Activated CD8-positive, alpha-beta memory T cell treated with anti-CD3 and anti-CD28 coated beads for 24 hours (primary cell): ENCODE results near the gene OR5H2.
A peak's percentile ranks its signal among the peaks of the same experiment; 100 is the strongest.
"Not testable (repeated sequence)": the region's sequence is repeated elsewhere in the genome, so short reads cannot be mapped to it uniquely, and the experiment has no call there.

Experiments
- DNase-seq: peaks from one replicate; pipeline ENCODE4 v3.0.0-alpha.2; 2020

OR5H2 gene

DNA sequence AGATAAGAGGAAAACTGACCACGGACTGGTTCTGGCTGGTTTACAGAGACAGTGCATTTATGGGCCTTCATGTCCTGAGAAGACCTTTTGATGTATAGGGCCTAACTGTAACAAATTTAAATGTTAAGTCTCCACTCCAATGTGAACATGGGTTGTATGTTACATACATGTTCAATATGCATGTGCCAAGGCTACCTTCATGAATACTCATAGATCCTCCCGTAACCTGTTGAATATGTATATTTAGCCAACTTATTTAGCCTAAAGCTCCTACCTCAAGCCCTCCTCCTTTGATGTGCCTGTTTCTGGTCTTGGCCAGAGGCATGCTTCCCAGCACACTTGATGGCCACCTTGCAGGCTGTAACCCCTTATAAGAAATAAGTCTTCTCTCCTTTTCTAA is at the start of gene OR5H2:
OR5H2 (plus strand) TSS at position 301 of the 400 bp plus-strand sequence. CDS start 398 bp downstream, outside the sequence.
- no peak for DNase-seq

DNA sequence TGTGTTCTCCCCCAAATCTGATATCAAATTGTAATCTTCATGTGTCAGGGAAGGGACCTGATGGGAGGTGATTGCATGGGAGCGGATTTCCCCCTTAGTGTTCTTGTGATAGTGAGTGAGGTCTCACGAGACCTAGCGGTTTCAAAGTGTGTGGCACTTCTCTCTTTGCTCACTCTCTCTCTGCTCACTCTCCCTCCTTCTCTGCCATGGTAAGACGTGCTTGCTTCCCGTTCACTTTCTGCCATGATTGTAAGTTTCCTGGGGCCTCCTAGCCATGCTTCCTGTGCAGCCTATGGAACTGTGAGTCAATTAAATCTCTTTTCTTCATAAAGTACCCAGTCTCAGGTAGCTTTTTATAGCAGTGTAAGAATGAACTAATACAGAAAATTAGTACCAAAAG is 48.8 kb upstream of the OR5H2 start:
- no peak for DNase-seq

DNA sequence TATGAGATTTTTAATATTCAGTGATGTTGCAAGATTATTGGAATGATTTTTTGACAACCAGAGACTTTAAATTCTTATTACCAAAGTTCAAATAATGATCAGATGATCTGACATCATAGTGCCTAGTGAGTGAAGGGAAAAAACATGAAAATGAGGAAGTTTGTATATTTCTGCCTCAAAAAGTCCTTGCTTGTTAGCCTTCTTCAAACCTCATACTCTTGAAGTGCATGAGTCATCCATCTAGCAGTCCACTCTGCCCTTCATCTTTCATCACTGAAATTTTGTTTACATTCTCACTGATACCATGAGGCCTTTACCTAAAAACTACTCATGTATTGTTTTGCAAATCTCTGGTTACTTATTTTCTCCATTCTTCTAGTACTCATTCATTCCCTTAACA is 42.2 kb upstream of the OR5H2 start:
- no peak for DNase-seq

DNA sequence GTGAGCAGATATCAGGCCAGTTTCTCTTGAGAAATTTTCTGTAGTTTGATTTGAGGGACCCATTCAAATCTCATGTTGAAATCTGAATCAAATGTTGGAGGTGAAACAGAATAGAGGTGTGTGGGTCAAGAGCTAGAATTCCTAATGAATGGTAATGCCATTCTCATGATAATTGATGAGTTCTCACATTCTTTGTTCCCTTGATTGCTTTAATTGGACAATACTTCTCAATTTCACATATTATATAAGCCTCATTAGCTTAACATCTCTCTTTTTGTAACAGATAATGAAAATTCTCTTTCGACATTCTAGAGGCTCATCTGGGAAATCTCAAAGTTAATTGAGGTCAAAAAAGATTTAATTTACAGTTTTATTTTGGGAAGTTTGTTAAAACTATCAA is 40.1 kb upstream of the OR5H2 start:
- DNase-seq, result no peak

DNA sequence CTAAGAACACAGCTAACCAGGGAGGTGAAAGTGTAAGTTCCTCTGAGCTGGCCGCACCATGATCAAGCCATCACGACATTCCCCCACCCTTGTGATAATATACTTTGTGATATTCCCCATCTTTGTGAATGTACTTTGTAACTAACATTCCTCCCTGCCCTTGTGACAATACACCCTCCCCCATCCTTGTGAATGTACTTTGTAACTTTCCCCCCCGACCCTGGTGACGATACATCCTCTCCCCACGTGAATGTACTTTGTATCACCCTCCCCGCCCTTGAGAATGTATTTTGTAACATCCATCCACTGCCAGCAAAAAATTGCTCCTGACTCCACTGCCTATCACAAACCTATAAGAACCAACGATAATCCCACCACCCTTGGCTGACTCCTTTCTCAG is 38.5 kb upstream of the OR5H2 start:
- no peak for DNase-seq

DNA sequence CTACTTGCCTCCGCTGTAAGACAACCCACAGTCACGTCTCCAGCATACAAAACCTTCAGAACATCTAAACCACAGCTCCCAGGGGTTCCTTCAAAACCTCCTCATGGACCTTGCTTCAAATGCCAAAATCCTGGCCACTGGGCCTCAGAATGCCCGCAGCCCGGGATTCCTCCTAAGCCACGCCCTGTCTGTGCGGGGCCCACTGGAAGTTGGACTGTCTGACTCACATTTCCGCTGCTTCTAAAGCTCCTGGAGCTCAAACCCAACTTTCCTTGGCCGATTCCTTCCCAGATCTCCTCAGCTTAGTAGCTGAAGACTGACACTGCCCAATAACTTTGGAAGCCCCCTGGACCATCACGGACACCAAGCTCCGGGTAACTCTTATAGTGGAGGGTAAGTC is 36.2 kb upstream of the OR5H2 start:
- no peak for DNase-seq

DNA sequence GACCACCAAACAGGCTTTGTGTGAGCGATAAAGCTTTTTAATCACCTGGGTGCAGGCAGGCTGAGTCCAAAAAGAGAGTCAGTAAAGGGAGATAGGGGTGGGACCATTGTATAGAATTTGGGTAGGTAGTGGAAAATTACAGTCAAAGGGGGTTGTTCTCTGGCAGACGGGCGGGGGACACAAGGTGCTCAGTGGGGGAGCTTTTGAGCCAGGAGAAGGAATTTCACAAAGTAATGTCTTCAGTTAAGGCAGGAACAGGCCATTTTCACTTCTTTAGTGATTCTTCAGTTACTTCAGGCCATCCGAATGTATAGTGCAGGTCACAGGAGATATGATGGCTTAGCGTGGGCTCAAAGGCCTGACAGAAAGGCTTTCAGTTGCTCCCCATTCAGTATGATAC is 26.3 kb upstream of the OR5H2 start:
- DNase-seq, result not testable (repeated sequence)

DNA sequence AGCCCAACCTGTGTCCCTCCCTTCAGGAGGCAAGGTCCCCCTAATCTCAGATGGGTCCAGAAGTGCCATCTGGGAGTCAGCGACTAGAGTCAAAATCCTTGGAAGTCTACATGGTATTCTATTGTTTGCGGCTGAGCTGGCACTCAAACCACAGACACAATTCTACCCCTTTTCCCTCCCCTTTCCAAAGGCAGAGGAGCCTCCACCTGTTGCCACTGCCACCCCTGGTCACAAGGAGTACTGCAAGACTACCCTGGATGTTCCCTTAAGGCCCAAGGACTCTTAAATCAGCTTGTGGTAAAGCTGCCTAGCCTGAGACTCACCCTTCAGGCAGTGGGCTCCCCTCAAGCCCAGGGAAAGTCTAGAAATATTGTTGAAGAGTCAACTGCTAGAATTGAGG is 22.6 kb upstream of the OR5H2 start:
- DNase-seq, result no peak

DNA sequence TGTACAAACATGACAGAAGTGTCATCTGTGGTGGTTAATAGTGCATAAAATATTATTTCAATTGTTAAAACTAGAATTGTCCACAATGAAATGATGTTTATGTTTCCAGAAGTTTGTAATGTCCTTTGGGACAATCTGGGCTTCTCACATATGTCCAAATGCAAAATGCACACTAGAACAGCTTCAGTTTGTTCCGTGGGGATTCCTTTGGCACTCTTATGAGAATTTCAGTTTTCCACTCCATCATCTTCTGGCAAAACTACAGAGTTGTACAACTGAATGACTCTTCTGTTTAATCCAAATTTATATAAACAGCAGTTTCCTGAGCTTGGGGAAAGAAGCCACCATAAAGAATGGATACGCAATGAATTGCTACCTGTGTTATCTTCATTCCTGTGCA is 20.3 kb upstream of the OR5H2 start:
- no peak for DNase-seq

DNA sequence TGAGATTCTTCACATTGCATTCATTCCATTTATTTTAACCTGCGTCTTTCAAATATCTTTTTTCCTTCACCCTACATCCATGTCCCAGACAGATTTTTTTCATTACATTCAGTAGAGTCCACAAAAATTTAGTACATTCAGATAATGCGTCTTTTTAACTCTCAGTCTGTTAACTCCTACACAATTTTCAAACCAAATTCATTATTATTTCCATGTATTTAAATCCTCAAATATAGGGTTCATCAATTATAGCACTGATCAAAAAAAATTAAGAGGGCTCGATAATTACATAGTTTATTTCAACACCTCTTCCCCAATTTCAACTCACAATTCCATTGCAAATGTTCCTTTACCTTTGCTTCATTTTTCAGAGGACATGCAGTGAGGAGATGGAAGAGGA is 18.4 kb upstream of the OR5H2 start, which contains the start of gene OR5H6:
OR5H6 (plus strand) TSS at position 301 of the 400 bp plus-strand sequence; CDS start at position 390, 89 bp downstream.
- DNase-seq, result no peak

DNA sequence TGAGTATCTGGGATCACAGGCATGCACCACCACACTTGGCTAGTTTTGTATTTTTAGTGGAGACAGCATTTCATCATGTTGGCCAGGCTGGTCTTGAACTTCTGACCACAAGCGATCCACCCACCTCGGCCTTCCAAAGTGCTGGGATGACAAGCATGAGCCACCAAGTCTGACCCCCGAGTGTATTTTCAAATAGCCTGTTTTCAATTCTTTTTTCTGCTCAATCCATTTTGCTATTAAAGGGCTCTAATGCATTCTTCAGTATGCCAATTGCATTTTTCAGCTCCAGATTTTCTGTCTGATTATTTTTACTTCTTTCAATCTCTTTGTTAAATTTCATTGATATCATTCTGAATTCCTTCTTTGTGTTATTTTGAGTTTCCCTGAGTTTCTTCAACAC is 12.5 kb upstream of the OR5H2 start:
- no peak for DNase-seq

DNA sequence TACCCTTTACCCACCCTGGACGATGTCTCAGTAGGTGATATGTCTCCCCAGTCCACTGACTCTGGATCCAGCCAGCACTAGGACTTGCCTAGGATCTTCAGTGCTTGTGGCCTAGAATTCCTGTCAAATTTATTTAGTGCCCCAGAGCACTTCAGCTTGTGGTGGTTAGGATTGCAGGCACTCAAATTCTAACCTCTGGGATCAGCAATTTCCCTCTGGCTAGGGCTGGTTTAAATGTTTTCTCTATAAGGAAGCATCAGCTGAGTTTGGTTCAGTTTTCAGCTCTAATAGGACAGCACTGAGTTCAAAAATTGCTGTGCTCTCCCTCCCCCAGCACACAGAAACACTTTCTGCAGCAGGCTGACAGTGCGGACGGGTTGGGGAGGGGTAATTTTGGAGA is 10.2 kb upstream of the OR5H2 start:
- DNase-seq, result no peak

DNA sequence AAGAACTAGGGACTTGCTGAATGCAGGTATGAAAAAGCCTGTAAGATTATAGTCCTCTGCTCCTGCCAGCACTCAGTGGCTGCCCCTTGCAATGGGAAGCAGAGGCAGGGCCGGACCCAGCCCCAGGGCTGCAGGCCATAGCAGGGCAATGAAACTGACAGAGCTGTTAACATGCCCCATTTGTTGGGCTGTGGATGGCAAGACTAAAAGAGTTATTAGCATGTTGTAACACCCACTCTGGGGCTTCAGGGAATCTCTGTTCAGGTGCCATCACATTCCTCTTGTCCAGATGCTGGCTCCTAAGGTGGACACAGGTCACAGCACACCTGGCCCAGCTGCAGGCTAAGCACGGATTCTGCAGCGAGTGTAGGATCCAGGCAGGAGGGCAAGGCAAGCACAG is 7.4 kb upstream of the OR5H2 start:
- DNase-seq, result no peak

DNA sequence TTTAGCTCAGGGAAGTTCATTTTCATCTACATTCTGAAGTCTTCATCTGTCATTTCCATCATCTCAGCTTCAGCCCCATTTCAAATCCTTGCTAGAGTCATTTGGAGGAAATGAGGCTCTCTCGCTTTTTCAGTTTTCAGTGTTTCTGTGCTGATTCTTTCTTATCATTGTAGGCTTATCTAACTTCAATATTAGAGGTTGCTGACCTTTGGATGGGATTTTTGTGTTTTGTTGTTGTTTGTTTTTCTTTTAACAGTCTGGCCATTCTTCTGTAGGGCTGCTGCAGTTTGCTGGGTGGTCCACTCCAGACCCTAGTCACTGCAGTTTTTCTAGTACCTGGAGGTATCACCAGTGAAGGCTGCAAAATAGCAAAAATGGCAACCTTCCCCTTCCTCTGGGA is 8.6 kb downstream of the OR5H2 start:
- no peak for DNase-seq

DNA sequence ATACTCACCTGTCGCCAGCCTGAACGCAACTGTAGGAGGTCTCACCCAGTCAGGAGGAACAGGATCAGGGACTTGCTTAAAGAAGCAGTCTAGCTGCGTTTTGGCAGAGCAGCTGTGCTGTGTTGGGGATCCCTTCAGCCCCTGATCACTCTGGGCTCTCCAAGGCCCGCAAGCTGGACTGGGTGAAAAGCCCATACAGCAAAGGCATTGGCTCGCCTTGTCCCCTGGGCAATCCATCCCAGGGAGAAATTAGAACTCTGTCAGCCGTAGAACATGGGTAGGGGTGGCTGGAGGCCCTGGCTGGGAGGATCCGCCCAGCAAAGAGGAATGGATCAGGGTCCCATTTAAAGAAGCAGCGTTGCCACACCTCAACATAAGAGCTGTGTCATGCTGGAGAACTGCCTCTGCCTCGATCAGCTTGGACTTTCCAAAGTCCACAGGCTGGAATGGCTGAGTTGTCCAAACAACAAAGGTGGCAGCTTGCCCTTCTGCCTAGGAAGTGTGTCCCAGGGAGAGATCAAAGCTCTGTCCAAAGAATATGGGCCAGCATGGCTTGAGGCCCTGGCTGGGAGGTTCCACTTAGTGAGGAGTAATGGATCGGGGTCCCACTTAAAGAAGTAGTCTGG is 9.1 kb downstream of the OR5H2 start:
- DNase-seq, result no peak

DNA sequence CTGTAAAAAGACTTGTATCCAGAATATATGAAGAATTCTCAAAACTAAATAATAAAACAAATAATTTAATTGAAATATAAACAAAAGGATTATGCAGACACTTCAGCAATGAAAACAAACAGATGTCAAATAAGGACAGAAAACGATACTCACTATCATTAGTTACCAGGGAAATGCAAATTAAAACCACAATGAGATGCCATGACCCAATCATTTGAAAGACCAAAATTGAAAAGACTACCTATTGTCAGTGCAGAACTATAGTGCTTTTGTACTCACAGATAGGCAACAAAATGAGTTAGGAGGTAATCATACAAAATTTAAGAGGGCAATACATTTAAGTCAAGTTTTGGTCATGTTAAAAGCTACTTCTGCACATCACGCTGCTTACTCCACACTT is 39.8 kb downstream of the OR5H2 start:
- no peak for DNase-seq

DNA sequence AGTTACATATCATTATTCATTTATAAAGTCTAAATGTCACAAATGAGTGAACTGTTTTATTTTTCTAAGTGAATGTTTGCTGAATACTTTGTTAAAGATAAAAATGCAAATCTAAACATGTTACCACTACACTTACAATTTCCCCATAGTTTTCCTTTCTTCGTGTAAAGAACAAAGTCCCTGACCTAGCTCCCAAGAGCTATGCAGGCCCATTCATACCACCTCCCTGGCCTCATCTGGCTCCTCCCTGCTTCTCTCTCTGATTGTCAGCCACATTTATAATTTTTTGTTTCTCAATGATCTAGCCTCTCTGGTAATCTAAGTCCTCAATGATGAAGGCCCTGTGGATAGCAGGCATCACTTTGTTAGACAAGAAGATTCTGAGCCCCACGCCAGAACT is 40.4 kb downstream of the OR5H2 start:
- no peak for DNase-seq

DNA sequence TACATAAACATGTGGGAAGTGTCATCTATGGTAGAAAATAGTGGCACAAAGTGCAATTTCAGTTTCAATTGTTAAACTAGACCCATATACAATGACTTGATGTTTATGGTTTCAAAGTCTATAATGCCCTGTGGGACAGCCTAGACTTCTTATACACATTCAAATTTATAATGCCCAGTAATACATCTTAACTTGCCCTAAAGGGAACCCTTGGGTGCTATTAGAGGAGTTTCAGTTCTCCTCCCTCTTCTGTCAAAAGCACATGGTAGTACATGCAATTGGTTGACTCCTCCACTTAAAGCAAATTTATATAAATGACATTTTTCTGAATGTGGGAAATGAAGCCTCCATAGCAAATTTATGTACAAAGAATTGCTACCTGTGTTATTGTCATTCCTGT is 41.1 kb downstream of the OR5H2 start:
- DNase-seq, result no peak

DNA sequence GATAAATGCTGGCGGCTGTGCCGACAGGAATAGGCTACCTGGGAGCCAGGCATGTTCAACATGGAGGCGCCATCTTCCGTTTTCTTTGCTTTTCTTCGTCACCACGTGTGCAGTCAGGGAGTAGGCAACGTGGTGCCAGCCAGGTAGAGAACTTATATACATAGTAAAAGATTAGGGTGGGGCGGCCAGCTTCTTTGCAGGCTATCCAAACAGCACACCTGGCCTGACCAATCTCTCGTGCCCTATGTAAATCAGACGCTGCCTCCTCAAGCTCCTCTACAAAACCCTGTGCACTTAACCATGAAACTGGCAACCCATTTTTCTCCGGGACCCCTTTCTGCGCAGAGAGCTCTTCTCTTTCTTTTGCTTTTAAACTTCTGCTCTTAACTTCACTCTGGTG is 42.8 kb downstream of the OR5H2 start:
- no peak for DNase-seq

DNA sequence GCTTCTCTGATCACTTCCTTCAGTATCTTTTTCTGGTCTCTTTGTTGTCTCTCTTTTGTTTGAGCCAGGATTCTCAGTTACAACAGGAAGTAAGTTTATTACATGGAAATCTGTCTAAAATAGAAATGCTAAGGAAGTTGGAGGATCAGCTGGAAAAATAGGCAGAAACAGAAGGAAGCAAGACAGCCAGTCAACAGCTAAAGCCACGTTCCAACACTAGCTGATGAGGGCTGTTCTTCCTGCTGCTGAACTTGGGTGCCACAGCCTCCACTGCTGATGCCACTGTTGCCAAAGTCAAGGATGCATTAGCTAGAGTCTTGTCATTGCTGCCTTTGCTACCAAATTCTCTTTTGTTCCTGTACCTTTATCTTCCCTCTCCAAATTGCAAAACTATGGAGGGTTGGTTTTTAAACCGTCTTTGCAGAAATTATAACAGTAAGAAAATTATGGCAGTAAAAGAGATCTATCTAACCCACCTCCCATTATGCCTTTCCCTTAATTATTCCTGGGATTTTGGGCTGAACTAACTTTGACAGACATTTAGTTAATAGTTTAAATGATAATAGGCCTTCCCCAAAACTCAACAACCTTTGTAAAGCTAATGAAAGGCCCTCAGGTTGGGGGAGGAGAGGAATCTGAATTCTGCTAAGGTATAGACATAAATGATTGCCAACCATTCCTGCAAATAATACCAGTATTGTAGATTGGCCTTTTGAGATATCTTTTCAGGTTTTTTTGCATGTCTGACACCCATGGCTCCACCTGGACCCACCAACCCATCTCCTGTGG is 44.0 kb downstream of the OR5H2 start:
- no peak for DNase-seq

DNA sequence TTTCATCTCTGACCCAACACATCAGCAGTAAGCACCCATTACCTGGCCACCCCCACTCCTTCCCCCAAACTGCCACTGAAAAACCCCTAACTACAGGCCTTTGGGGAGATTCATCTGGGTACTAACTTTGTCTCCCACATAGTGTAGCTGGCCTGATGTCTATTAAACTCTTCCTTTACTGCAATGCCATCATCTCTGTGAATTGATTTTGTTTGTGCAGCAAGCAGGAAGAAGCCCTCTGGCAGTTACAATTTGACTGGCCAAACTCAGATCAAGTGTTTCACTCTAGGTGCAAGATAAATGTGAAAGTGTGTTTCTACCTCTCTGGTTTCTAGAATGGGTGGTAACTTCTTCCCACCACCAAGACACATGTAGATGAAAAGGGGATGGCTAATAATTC is 44.6 kb downstream of the OR5H2 start:
- no peak for DNase-seq

DNA sequence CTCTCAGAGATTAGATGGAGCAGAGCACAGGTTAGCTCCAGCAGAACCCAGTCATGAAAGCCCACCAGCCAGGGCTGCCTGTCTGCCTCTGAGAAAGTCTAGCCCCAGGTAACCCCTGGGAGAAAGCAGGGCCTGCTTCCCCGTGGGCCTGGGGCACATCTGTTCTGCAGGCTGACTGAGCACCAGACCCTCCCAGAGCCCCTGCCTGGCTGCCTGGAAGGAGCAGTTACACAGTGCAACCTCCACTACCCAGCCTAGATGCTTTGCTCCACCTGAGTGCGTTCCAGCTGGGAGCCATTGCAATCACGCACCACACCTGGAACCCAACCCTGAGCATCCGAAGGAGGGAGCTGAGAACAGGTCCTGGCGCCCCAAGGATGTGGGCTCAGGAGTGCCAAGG is 46.6 kb downstream of the OR5H2 start:
- no peak for DNase-seq

DNA sequence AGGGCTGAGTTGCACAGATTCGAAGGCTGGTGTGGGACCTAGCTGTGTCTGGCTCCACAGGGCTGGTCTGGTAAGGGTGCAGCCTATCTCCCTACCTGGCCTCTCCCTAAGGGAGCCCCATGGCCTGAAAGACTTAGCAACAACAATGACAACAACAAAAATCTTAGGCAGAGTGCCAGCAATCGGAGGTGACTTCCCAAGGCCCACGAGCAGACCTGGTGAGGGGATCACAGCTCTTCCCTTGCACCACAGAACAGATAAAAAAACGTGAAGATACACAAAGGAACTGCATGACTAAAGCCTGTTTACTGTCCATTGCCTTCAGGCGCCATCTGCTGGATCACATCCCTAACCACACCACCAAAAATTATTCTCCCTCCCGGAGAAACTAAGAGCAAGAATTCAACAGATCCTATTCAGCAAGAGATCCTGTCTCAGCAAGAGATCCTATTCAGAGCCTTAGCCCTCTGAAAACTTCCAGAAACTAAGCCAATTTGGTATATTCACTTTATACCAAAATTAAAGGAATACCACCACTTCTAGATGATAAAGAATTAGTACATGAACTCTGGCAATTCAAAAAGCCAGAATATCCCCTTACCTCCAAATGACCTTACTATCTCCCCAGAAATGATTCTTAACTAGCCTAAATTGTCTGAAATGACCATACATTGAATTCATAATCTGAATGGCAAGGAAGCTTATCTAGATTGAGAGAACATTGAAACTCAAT is 47.3 kb downstream of the OR5H2 start:
- peak; percentile 66 for DNase-seq

DNA sequence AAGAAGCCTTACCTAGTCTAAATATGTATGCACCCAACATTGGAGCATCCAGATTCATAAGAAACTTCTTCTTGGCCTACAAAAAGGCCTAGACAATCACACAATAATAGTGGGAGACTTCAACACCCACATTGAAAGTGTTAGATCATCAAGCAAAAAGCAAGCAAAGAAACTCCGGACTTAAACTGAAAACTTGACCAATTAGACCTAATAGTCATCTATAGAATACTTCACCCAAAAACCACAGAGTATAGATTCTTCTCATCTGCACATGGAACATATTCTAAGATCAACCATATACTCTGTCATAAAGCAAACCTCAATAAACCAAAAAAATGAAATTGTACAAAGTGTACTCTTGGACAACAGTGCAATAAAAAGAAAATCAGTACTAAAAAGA is 49.0 kb downstream of the OR5H2 start:
- DNase-seq, result no peak
